M059J (cell line): Measurements from ENCODE around the gene COPS2. TPM values are rescaled to one million over a fixed set of nuclear protein-coding genes. Genes with fewer than 3 reads are reported as not detected.
A peak's percentile ranks its signal among the peaks of the same experiment; 100 is the strongest.
"Not testable (repeated sequence)": the region's sequence is repeated elsewhere in the genome, so short reads cannot be mapped to it uniquely, and the experiment has no call there.

Source experiments
- DNase-seq: peaks from one replicate; pipeline ENCODE4 v3.0.0-alpha.2; 2012; ENCODE audit warnings: low read depth
- total RNA-seq: library from RNA; depleted of rRNA; stranded (reverse); fragments of >200 nt; shearing (Covaris generic); gene quantifications from 2 replicates; pipeline ENCODE4 v1.2.3, GENCODE V29; 2014; rRNA removed

The COPS2 gene
- total RNA-seq = 43.1 and 43.5 TPM in 2 replicates

GRCh38 chr15:49155110-49155833, at the start of gene COPS2:
Gene COPS2 (minus strand): TSS chr15:49155599. CDS start chr15:49155578, 21 bp downstream.
- peak; percentile 97 for DNase-seq

- no peak for DNase-seq
These were observed 44.9 kb upstream of the COPS2 start for GRCh38 chr15:49200347-49200746.

- no peak for DNase-seq
These were observed 44.3 kb upstream of the COPS2 start for GRCh38 chr15:49199666-49200065.

- no peak for DNase-seq
These were observed 41.5 kb upstream of the COPS2 start for GRCh38 chr15:49196856-49197255.

GRCh38 chr15:49191892-49192291, 36.5 kb upstream of the COPS2 start:
- DNase-seq = no peak

GRCh38 chr15:49190586-49190985, 35.2 kb upstream of the COPS2 start:
- DNase-seq = no peak

GRCh38 chr15:49189631-49190030, 34.2 kb upstream of the COPS2 start:
- DNase-seq = no peak

GRCh38 chr15:49188933-49189332, 33.5 kb upstream of the COPS2 start:
- no peak for DNase-seq

- DNase-seq = peak; percentile 67
These were observed 32.3 kb upstream of the COPS2 start for GRCh38 chr15:49187549-49188245.

GRCh38 chr15:49185473-49185872, 30.1 kb upstream of the COPS2 start:
- no peak for DNase-seq

GRCh38 chr15:49183741-49184140, 28.3 kb upstream of the COPS2 start:
- DNase-seq = not testable (repeated sequence)

GRCh38 chr15:49182128-49182527, 26.7 kb upstream of the COPS2 start:
- DNase-seq = no peak

GRCh38 chr15:49179433-49180190, 24.2 kb upstream of the COPS2 start:
- DNase-seq = no peak

GRCh38 chr15:49178497-49178896, 23.1 kb upstream of the COPS2 start:
- no peak for DNase-seq

GRCh38 chr15:49175582-49176397, 20.4 kb upstream of the COPS2 start:
- not testable (repeated sequence) for DNase-seq

- no peak for DNase-seq
These were observed 19.5 kb upstream of the COPS2 start for GRCh38 chr15:49174902-49175301.

- no peak for DNase-seq
These were observed 16.4 kb upstream of the COPS2 start for GRCh38 chr15:49171790-49172189.

- peak; percentile 86 for DNase-seq
These were observed 14.6 kb upstream of the COPS2 start, which contains the start of gene GALK2 for GRCh38 chr15:49169880-49170597. Gene GALK2 (plus strand): TSS chr15:49170247. CDS start chr15:49170323, 76 bp downstream.

- no peak for DNase-seq
These were observed 12.6 kb upstream of the COPS2 start for GRCh38 chr15:49168016-49168415.

- no peak for DNase-seq
These were observed 9.5 kb upstream of the COPS2 start for GRCh38 chr15:49164865-49165264.

- no peak for DNase-seq
These were observed 8.3 kb upstream of the COPS2 start for GRCh38 chr15:49163678-49164077.
